Panc1 (cell line): ENCODE data around the gene CGA. TPM values are rescaled to one million over a fixed set of nuclear protein-coding genes. Genes with fewer than 3 reads are reported as not detected.

Source experiments
- ATAC-seq: fragments of 200-7000 bp; cut with Tn5 transposase; 2 replicates; pipeline ENCODE4 v1.9.1; 2020; ENCODE audit warnings: mild to moderate bottlenecking, moderate library complexity
- BruUV-seq: library from RNA; stranded (reverse); fragments of 400-500 nt; replicated peaks from 2 replicates; lab custom pipeline; 2021; lab: Mats Ljungman, UMichigan
- CTCF ChIA-PET: fragments of 300-600 bp; sonication (Branson Sonifier 250); formaldehyde crosslinking; loops from one replicate; lab custom pipeline; 2022; ENCODE audit warnings: antibody characterized with exemption; lab: Charles Lee
- POLR2A ChIA-PET: fragments of 300-600 bp; sonication (Branson Sonifier 250); formaldehyde crosslinking; loops from one replicate; lab custom pipeline; 2022; ENCODE audit warnings: antibody characterized with exemption; lab: Charles Lee
- DNase-seq: peaks from one replicate; pipeline ENCODE4 v3.0.0-alpha.2; 2010; ENCODE audit warnings: low read depth, low spot score
- H3K27ac ChIP-seq: 2 replicates; pipeline ENCODE4 v1.5.1; 2011; ENCODE audit warnings: mild to moderate bottlenecking, low read length, inconsistent platforms
- H3K27me3 ChIP-seq: fragments of 200-500 bp; sonication (Bioruptor generic); 2 replicates; pipeline ENCODE4 v1.6.0; 2014; ENCODE audit warnings: low read length, inconsistent platforms; ENCODE audit not compliant: control insufficient read depth, insufficient read depth
- H3K36me3 ChIP-seq: fragments of 200-500 bp; sonication (Bioruptor generic); 2 replicates; pipeline ENCODE4 v1.5.1; 2014; ENCODE audit warnings: inconsistent platforms, mild to moderate bottlenecking, low read length, moderate library complexity; ENCODE audit not compliant: control insufficient read depth, insufficient read depth
- H3K4me1 ChIP-seq: 2 replicates; pipeline ENCODE4 v1.5.1; 2011; ENCODE audit warnings: inconsistent platforms, mild to moderate bottlenecking, low read length, moderate library complexity; ENCODE audit not compliant: control insufficient read depth, insufficient read depth
- H3K4me3 ChIP-seq, 2 experiments: 2 replicates each; pipeline ENCODE4 v1.5.1; 2011 to 2012; ENCODE audit warnings: low read depth in 2 of 2, low read length in 2 of 2, mild to moderate bottlenecking in 2 of 2, inconsistent platforms in 1 of 2, moderate library complexity in 1 of 2
- H3K9me3 ChIP-seq: fragments of 200-500 bp; sonication (Bioruptor generic); 2 replicates; pipeline ENCODE4 v1.5.1; 2014; ENCODE audit warnings: low read depth, mild to moderate bottlenecking, inconsistent platforms, low read length, moderate library complexity; ENCODE audit not compliant: control insufficient read depth, insufficient read depth
- POLR2AphosphoS5 ChIP-seq: IDR thresholded peaks from 2 replicates; pipeline ENCODE4 v1.6.1; 2012; ENCODE audit warnings: mild to moderate bottlenecking, low read depth, low read length, moderate library complexity
- SIN3A ChIP-seq: IDR thresholded peaks from 2 replicates; pipeline ENCODE4 v1.6.1; 2012; ENCODE audit warnings: low read depth, mild to moderate bottlenecking, low read length, moderate library complexity, borderline replicate concordance; ENCODE audit not compliant: insufficient read depth
- TCF7L2 ChIP-seq: IDR thresholded peaks from 2 replicates; pipeline ENCODE4 v1.6.1; 2011; ENCODE audit warnings: mild to moderate bottlenecking, low read depth, low read length, inconsistent platforms
- in situ Hi-C: cut with HindIII; loops from 2 replicates; pipeline ENCODE4 v1.10.0; 2016; ENCODE audit warnings: low sequenced_read_pairs, low pct_unique_long_range_greater_than_20kb
- intact Hi-C: fragments of 100-400 bp; cut with micrococcal nuclease; formaldehyde crosslinking; loops from one replicate; pipeline ENCODE4 v1.10.0; 2022; ENCODE audit not compliant: unreplicated experiment
- total RNA-seq: library from RNA; stranded (reverse); gene quantifications from one replicate; pipeline ENCODE4 v1.2.1, GENCODE V29; 2021; ENCODE audit not compliant: unreplicated experiment
- TF ChIP-seq, protein P1 (sequence below), 2 experiments: IDR thresholded peaks; 2 replicates each; pipeline ENCODE4 v1.6.1; 2011 to 2012; ENCODE audit warnings: low read depth in 2 of 2, control low read depth in 1 of 2, low read length in 1 of 2, mild to moderate bottlenecking in 1 of 2, moderate library complexity in 1 of 2; ENCODE audit not compliant: insufficient read depth in 1 of 2
- TF ChIP-seq, protein P2 (sequence below): fragments of 450-650 bp; IDR thresholded peaks from 2 replicates; pipeline ENCODE4 v1.5.1; 2017; ENCODE audit warnings: mild to moderate bottlenecking

The CGA gene
- total RNA-seq, 1 experiment from 2014 or later: not detected

DNA sequence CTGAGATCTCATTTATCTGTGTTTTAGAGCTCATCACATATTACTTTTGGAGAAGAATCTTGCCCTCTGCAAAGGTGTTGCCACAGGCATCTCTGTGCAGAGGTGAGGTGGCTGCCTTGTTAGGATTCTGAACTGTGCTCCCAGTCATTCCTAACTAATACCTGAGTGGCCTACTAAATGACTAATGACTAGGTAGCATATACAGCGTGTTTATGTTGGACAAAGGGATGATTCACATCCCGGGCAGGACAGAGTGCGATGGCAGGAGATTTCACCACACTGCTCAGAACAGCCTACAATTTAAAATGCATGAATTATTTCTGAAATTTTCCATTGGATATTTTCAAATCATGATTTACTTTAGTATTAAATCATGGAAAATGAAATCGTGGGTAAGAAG, 23.1 kb upstream of the CGA start:
- Histone ChIP-seq H3K36me3 (no peaks in the 10 kb centered on the region), H3K9me3 (no peaks in the 10 kb centered on the region), H3K27ac (no peak overlapping the region), H3K27me3 (no peaks in the 10 kb centered on the region), H3K4me3 (no peak overlapping the region), H3K4me1 (no peaks in the 10 kb centered on the region)
- DNase-seq: no peak
- no peak; the same call in 1 of the 2 replicates for ATAC-seq
- intact Hi-C loops (no loop called here), in situ Hi-C loops (no loop called here)
- no TSS peak for BruUV-seq
- TF ChIP-seq, protein P1, sequence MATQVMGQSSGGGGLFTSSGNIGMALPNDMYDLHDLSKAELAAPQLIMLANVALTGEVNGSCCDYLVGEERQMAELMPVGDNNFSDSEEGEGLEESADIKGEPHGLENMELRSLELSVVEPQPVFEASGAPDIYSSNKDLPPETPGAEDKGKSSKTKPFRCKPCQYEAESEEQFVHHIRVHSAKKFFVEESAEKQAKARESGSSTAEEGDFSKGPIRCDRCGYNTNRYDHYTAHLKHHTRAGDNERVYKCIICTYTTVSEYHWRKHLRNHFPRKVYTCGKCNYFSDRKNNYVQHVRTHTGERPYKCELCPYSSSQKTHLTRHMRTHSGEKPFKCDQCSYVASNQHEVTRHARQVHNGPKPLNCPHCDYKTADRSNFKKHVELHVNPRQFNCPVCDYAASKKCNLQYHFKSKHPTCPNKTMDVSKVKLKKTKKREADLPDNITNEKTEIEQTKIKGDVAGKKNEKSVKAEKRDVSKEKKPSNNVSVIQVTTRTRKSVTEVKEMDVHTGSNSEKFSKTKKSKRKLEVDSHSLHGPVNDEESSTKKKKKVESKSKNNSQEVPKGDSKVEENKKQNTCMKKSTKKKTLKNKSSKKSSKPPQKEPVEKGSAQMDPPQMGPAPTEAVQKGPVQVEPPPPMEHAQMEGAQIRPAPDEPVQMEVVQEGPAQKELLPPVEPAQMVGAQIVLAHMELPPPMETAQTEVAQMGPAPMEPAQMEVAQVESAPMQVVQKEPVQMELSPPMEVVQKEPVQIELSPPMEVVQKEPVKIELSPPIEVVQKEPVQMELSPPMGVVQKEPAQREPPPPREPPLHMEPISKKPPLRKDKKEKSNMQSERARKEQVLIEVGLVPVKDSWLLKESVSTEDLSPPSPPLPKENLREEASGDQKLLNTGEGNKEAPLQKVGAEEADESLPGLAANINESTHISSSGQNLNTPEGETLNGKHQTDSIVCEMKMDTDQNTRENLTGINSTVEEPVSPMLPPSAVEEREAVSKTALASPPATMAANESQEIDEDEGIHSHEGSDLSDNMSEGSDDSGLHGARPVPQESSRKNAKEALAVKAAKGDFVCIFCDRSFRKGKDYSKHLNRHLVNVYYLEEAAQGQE (IDR thresholded peaks at IDR 0.05; ENCODE audit: insufficient read depth in 1 of 2, low read depth in 2 of 2, low read length in 1 of 2): no peak
- TF ChIP-seq, protein P2, sequence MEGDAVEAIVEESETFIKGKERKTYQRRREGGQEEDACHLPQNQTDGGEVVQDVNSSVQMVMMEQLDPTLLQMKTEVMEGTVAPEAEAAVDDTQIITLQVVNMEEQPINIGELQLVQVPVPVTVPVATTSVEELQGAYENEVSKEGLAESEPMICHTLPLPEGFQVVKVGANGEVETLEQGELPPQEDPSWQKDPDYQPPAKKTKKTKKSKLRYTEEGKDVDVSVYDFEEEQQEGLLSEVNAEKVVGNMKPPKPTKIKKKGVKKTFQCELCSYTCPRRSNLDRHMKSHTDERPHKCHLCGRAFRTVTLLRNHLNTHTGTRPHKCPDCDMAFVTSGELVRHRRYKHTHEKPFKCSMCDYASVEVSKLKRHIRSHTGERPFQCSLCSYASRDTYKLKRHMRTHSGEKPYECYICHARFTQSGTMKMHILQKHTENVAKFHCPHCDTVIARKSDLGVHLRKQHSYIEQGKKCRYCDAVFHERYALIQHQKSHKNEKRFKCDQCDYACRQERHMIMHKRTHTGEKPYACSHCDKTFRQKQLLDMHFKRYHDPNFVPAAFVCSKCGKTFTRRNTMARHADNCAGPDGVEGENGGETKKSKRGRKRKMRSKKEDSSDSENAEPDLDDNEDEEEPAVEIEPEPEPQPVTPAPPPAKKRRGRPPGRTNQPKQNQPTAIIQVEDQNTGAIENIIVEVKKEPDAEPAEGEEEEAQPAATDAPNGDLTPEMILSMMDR: no peak
- TF ChIP-seq POLR2AphosphoS5 (no peak), SIN3A (no peak), TCF7L2 (no peak)
- CTCF ChIA-PET: no interaction called here
- POLR2A ChIA-PET: no interaction called here

DNA sequence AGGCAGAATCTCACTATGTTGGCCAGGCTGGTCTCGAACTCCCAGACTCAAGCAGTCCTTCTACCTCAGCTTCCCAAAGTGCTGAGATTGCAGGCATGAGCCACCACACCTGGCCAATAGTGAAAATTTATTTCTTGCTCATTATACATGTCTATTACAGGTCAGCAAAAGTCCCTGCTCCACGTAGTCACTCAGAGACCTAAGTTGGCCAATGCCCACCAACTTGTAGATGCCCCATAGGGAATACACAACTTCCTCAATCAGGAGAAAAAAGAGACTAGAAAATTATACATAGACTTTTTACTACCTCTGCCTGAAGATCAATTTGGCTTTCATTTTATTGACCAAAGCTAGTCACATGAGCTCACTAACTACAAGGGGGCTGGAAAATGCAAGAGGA, 22.0 kb upstream of the CGA start:
- H3K27ac ChIP-seq: no peak overlapping the region
- no peaks in the 10 kb centered on the region for H3K9me3 ChIP-seq
- no peak overlapping the region for H3K4me3 ChIP-seq
- no peaks in the 10 kb centered on the region for H3K4me1 ChIP-seq
- H3K27me3 ChIP-seq: no peaks in the 10 kb centered on the region
- intact Hi-C loops (no loop called here), in situ Hi-C loops (no loop called here)
- TF ChIP-seq SIN3A (no peak), POLR2AphosphoS5 (no peak), TCF7L2 (no peak)
- TF ChIP-seq, protein P1 (IDR thresholded peaks at IDR 0.05; ENCODE audit: insufficient read depth in 1 of 2, low read depth in 2 of 2, low read length in 1 of 2): no peak
- TF ChIP-seq, protein P2: no peak
- BruUV-seq: no TSS peak
- ChIA-PET CTCF (no interaction called here), POLR2A (interaction anchor here (0.5 kb wide), 1 partner anchor 135 kb away, joined by 4 read pairs; no protein-coding TSS in a partner anchor)
- no peaks in the 10 kb centered on the region for H3K36me3 ChIP-seq
- no peak for ATAC-seq
- DNase-seq: no peak
